Common myeloid progenitor, CD34-positive (primary cell): Measurements from ENCODE around the gene ARHGAP15.

Experiments used
- CTCF ChIA-PET: fragments of 350-600 bp; sonication (Branson Sonifier 250); formaldehyde crosslinking; loops from one replicate; lab custom pipeline; 2021; ENCODE audit warnings: antibody characterized with exemption; lab: Charles Lee
- POLR2A ChIA-PET: fragments of 350-600 bp; sonication (Branson Sonifier 250); formaldehyde crosslinking; loops from one replicate; lab custom pipeline; 2021; ENCODE audit warnings: antibody characterized with exemption; lab: Charles Lee
- DNase-seq, 3 donors: peaks; one replicate each; pipeline versions ENCODE4 v3.0.0 to v3.0.0-alpha.2; 2013
- H3K27ac ChIP-seq, 2 experiments: 1 replicate in 1 of 2; 2 replicates in 1 of 2; pipeline ENCODE4 v1.7.0; 2013; ENCODE audit warnings: inconsistent platforms in 2 of 2, low read length in 2 of 2, mild to moderate bottlenecking in 2 of 2, low read depth in 1 of 2, moderate library complexity in 1 of 2; ENCODE audit not compliant: severe bottlenecking in 2 of 2, insufficient read depth in 1 of 2, poor library complexity in 1 of 2
- H3K27me3 ChIP-seq, 5 experiments: replicated peaks in 2 of 5; 1 replicate in 3 of 5; 2 replicates in 2 of 5; pipeline versions ENCODE4 v1.6.1 to v1.7.0; 2013; ENCODE audit warnings: low read length in 4 of 5, mild to moderate bottlenecking in 2 of 5, moderate library complexity in 2 of 5, inconsistent platforms in 1 of 5; ENCODE audit not compliant: insufficient read depth in 5 of 5, control insufficient read depth in 4 of 5
- H3K36me3 ChIP-seq, 4 experiments: 1 replicate in 2 of 4; 2 replicates in 2 of 4; pipeline versions ENCODE4 v1.6.1 to v1.7.0; 2013; ENCODE audit warnings: low read length in 3 of 4, control low read depth in 1 of 4, mild to moderate bottlenecking in 1 of 4; ENCODE audit not compliant: control insufficient read depth in 4 of 4, insufficient read depth in 4 of 4
- H3K4me1 ChIP-seq, 4 experiments: 1 replicate in 3 of 4; 2 replicates in 1 of 4; pipeline versions ENCODE4 v1.6.1 to v1.7.1; 2013; ENCODE audit warnings: low read length in 3 of 4, mild to moderate bottlenecking in 3 of 4, control low read depth in 1 of 4, inconsistent platforms in 1 of 4, moderate library complexity in 1 of 4; ENCODE audit not compliant: control insufficient read depth in 4 of 4, insufficient read depth in 4 of 4; ENCODE audit errors: control extremely low read depth in 1 of 4
- H3K4me3 ChIP-seq, 7 experiments: 1 replicate in 4 of 7; 2 replicates in 3 of 7; pipeline versions ENCODE4 v1.5.1 to v1.7.0; 2013; ENCODE audit warnings: mild to moderate bottlenecking in 7 of 7, low read length in 6 of 7, moderate library complexity in 6 of 7, inconsistent platforms in 2 of 7, low read depth in 2 of 7, control low read depth in 1 of 7; ENCODE audit not compliant: insufficient read depth in 4 of 7, control insufficient read depth in 1 of 7; ENCODE audit errors: extremely low read depth in 1 of 7
- H3K9me3 ChIP-seq, 5 experiments: 1 replicate in 4 of 5; 2 replicates in 1 of 5; pipeline versions ENCODE4 v1.6.1 to v1.7.1; 2013; ENCODE audit warnings: low read length in 4 of 5, mild to moderate bottlenecking in 2 of 5, inconsistent platforms in 1 of 5, low read depth in 1 of 5, moderate library complexity in 1 of 5; ENCODE audit not compliant: control insufficient read depth in 4 of 5, insufficient read depth in 2 of 5; ENCODE audit errors: control extremely low read depth in 1 of 5
- WGBS: methylation state at CpG from one replicate; pipeline ENCODE4 v1.1.5; 2013; ENCODE audit not compliant: insufficient coverage; 5-methylcytosine and 5-hydroxymethylcytosine counted together

The ARHGAP15 gene

GRCh38 chr2:143162123-143162837 lies 33.1 kb downstream of the ARHGAP15 start:
- DNase-seq: peak; percentile 81 to 90 (median 89)
- peak overlapping the region in 1 of 7 experiments; percentile 5 for H3K4me3 ChIP-seq
- H3K4me1 ChIP-seq: peaks cover 8 to 53% (median 28%) of the 10 kb centered on the region in 4 experiments
- 75% methylated on average over 10 of the region's 12 CpGs for WGBS
- no peaks in the 10 kb centered on the region for H3K27me3 ChIP-seq
- CTCF ChIA-PET: interaction anchor here (0.7 to 8.4 kb wide), 37 partner anchors 8 to 128 kb away, joined by 3 to 100 read pairs (median 5); partner anchors contain the start of gene ARHGAP15
- no peaks in the 10 kb centered on the region for H3K9me3 ChIP-seq
- peaks cover 1 to 34% (median 3%) of the 10 kb centered on the region in 4 experiments for H3K36me3 ChIP-seq
- no peak overlapping the region for H3K27ac ChIP-seq
- POLR2A ChIA-PET: no interaction called here

GRCh38 chr2:143162997-143163396 lies 33.8 kb downstream of the ARHGAP15 start:
- no peak overlapping the region for H3K4me3 ChIP-seq
- H3K27ac ChIP-seq: no peak overlapping the region
- WGBS: no CpG with 5 or more reads among the region's 1 CpG
- DNase-seq: no peak
- peaks cover 3 to 38% (median 5%) of the 10 kb centered on the region in 4 experiments for H3K36me3 ChIP-seq
- ChIA-PET CTCF (interaction anchor here (0.6 to 8.4 kb wide), 20 partner anchors 8 to 180 kb away, joined by 3 to 100 read pairs (median 6); partner anchors contain the start of gene ARHGAP15), POLR2A (no interaction called here)
- no peaks in the 10 kb centered on the region for H3K9me3 ChIP-seq
- H3K4me1 ChIP-seq: peaks cover 12 to 59% (median 29%) of the 10 kb centered on the region in 4 experiments
- H3K27me3 ChIP-seq: no peaks in the 10 kb centered on the region

DNA sequence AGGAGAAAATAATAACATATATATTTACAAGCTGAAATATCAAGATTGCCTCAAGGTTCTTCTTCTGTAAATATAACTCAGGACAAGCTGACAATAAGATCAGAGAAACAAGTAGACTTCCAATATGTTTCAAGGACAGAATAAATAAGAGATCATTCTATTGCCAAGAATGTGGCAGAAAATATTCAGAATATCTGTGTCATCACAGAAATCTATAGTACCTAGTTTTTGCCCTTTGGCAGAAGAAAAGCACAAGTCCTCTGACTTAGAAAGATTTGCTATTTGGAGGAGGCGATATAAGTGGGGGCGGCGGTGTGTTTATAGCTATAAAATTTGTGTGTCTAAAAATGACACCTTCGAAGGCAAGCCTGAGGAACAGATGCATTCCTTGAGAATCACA lies 34.3 kb downstream of the ARHGAP15 start:
- Histone ChIP-seq H3K27ac (no peak overlapping the region), H3K27me3 (no peaks in the 10 kb centered on the region), H3K4me3 (no peak overlapping the region), H3K9me3 (no peaks in the 10 kb centered on the region), H3K36me3 (peaks cover 3 to 41% (median 7%) of the 10 kb centered on the region in 4 experiments), H3K4me1 (peaks cover 11 to 55% (median 26%) of the 10 kb centered on the region in 4 experiments)
- ChIA-PET CTCF (interaction anchor here (0.6 to 8.4 kb wide), 9 partner anchors 9 to 60 kb away, joined by 3 to 89 read pairs (median 4); partner anchors contain the start of gene ARHGAP15), POLR2A (no interaction called here)
- DNase-seq: no peak
- 100% methylated on average over 1 of the region's 4 CpGs for WGBS

- DNase-seq: no peak
- peaks cover 6 to 48% (median 12%) of the 10 kb centered on the region in 4 experiments for H3K36me3 ChIP-seq
- POLR2A ChIA-PET: no interaction called here
- H3K4me1 ChIP-seq: peaks cover 5 to 37% (median 11%) of the 10 kb centered on the region in 4 experiments
- H3K27ac ChIP-seq: peak overlapping the region in 1 of 2 experiments; percentile 52
- CTCF ChIA-PET: no interaction called here
- H3K4me3 ChIP-seq: no peak overlapping the region
- no CpG with 5 or more reads among the region's 1 CpG for WGBS
- H3K27me3 ChIP-seq: no peaks in the 10 kb centered on the region
- no peaks in the 10 kb centered on the region for H3K9me3 ChIP-seq
Observed at GRCh38 chr2:143165291-143165690, 36.1 kb downstream of the ARHGAP15 start.

DNA sequence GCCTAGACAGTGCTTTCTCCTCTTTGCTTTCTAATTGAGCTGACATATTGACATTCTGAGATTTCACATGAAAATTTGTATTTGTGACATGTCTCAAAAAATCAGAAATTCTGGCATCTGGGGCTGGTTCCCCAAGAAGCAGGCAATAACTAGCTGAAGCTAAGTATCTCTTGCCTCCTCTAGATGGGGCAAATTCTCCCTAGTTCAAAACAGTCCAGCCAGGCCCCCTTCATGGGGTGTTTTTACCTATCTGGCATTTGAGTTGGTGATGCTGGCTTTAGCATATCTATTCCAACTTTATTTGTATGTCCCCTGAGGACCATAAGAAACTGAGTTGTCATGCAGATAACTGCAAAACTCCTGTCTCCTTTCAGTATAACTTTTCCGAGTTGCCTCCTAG lies 39.9 kb downstream of the ARHGAP15 start:
- H3K27ac ChIP-seq: no peak overlapping the region
- H3K9me3 ChIP-seq: no peaks in the 10 kb centered on the region
- POLR2A ChIA-PET: interaction anchor here (0.9 kb wide), 1 partner anchor 9 kb away, joined by 3 read pairs; no protein-coding TSS in a partner anchor

GRCh38 chr2:143171817-143172216 lies 42.6 kb downstream of the ARHGAP15 start:
- no peak for DNase-seq
- ChIA-PET CTCF (interaction anchor here (1.1 to 5.0 kb wide), 5 partner anchors 10 to 87 kb away, joined by 3 to 36 read pairs (median 8); no protein-coding TSS in a partner anchor), POLR2A (no interaction called here)
- H3K9me3 ChIP-seq: no peaks in the 10 kb centered on the region
- H3K27me3 ChIP-seq: no peaks in the 10 kb centered on the region
- H3K27ac ChIP-seq: no peak overlapping the region
- peaks cover 5 to 18% (median 10%) of the 10 kb centered on the region in 4 experiments for H3K4me1 ChIP-seq
- WGBS: 100% methylated on average over 2 of the region's 2 CpGs
- peaks cover 17 to 54% (median 20%) of the 10 kb centered on the region in 4 experiments for H3K36me3 ChIP-seq
- no peak overlapping the region for H3K4me3 ChIP-seq

More for the DNA sequence above, 39.9 kb downstream of the ARHGAP15 start:
- DNase-seq: no peak
- Histone ChIP-seq H3K36me3 (peaks cover 12 to 51% (median 19%) of the 10 kb centered on the region in 4 experiments), H3K4me1 (peaks cover 8 to 22% (median 10%) of the 10 kb centered on the region in 4 experiments), H3K4me3 (no peak overlapping the region), H3K27me3 (no peaks in the 10 kb centered on the region)
- 80% methylated on average over 1 of the region's 1 CpG for WGBS
- CTCF ChIA-PET: interaction anchor here (1.3 to 5.0 kb wide), 3 partner anchors 9 to 90 kb away, joined by 3 to 36 read pairs (median 8); no protein-coding TSS in a partner anchor
